ENCODE measurements around the gene NXPH4.

DNA sequence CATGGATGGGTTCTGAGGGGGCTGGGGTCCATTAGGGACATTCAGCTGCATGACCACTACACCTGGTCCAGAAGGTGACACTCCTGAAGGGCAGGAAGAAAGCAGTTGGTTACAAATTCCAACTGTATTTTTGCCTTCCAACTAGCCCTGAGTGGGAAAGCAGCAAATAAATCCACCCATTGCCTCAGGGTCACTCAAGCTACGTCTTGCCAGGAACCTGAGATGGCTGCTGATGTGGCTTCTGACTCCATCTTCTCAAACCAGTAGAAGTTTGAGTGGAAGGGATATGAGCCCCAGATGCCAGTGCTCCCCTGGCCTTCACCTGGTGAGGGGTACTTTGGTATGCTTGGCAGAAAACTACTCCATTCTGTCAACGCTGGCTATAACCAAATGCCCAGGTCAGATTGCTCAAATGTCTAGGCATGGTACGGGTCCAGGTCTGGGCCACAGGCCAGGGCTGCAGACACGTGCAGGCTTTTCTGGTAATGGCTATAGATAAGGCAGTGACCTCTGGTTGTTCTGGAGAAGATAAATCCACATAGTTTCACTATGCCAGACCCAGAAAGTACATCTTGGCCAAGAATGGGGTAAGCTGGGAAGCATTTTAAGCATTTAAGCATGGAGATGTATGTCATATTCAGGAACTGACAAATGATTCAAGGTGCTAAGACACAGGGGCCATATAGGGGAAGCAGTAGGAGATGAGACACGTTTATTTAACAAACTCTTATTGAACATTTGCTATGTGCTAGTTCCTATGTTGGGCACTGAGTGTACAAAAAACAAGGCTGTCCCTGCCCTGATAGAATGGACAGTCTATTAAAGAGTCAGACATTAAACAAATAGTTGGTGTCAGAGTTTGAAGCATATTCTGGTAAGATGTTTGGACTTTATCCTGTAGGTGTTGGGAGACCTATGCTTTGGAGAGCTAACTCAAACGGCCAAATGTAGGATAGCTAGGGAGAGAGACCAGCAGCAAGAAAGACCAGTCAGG lies 42.7 kb downstream of the NXPH4 start:
- TF ChIP-seq RAD21 (IDR thresholded peaks at IDR 0.05; ENCODE audit: low read depth) (no peak), TAF1 (IDR thresholded peaks at IDR 0.05; ENCODE audit: low read depth) (no peak), EP300 (IDR thresholded peaks at IDR 0.05; ENCODE audit: borderline replicate concordance) (no peak), FOXM1 (IDR thresholded peaks at IDR 0.05; ENCODE audit: borderline replicate concordance, low read depth) (no peak), YY1 (IDR thresholded peaks at IDR 0.05; ENCODE audit: low read depth) (no peak), CREB1 (IDR thresholded peaks at IDR 0.05; ENCODE audit: low read depth) (no peak), EGR1 (IDR thresholded peaks at IDR 0.05) (no peak)
- TF ChIP-seq, protein P1, sequence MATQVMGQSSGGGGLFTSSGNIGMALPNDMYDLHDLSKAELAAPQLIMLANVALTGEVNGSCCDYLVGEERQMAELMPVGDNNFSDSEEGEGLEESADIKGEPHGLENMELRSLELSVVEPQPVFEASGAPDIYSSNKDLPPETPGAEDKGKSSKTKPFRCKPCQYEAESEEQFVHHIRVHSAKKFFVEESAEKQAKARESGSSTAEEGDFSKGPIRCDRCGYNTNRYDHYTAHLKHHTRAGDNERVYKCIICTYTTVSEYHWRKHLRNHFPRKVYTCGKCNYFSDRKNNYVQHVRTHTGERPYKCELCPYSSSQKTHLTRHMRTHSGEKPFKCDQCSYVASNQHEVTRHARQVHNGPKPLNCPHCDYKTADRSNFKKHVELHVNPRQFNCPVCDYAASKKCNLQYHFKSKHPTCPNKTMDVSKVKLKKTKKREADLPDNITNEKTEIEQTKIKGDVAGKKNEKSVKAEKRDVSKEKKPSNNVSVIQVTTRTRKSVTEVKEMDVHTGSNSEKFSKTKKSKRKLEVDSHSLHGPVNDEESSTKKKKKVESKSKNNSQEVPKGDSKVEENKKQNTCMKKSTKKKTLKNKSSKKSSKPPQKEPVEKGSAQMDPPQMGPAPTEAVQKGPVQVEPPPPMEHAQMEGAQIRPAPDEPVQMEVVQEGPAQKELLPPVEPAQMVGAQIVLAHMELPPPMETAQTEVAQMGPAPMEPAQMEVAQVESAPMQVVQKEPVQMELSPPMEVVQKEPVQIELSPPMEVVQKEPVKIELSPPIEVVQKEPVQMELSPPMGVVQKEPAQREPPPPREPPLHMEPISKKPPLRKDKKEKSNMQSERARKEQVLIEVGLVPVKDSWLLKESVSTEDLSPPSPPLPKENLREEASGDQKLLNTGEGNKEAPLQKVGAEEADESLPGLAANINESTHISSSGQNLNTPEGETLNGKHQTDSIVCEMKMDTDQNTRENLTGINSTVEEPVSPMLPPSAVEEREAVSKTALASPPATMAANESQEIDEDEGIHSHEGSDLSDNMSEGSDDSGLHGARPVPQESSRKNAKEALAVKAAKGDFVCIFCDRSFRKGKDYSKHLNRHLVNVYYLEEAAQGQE (IDR thresholded peaks at IDR 0.05; ENCODE audit: low read depth) = no peak
- TF ChIP-seq, protein P2, sequence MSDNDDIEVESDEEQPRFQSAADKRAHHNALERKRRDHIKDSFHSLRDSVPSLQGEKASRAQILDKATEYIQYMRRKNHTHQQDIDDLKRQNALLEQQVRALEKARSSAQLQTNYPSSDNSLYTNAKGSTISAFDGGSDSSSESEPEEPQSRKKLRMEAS (IDR thresholded peaks at IDR 0.05) = no peak
- TF ChIP-seq, protein P3, sequence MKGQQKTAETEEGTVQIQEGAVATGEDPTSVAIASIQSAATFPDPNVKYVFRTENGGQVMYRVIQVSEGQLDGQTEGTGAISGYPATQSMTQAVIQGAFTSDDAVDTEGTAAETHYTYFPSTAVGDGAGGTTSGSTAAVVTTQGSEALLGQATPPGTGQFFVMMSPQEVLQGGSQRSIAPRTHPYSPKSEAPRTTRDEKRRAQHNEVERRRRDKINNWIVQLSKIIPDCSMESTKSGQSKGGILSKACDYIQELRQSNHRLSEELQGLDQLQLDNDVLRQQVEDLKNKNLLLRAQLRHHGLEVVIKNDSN (IDR thresholded peaks at IDR 0.05) = no peak
